K562 (cell line): ENCODE results near the gene ATP12A.

Experiments used
- ATF1 ChIP-seq, 2 experiments: fragments of 450-650 bp in 1 of 2; IDR thresholded peaks; 2 replicates each; pipeline ENCODE4 v1.6.1; 2016; ENCODE audit warnings: missing compliant biosample characterization in 1 of 2, missing genetic modification characterization in 1 of 2
- GATA2 ChIP-seq: sonication (generic); formaldehyde crosslinking; IDR thresholded peaks from 2 replicates; pipeline ENCODE4 v1.4.0; 2020; ENCODE audit warnings: mild to moderate bottlenecking, missing genetic modification reagents
- JUN ChIP-seq, 2 experiments: sonication (generic) in 1 of 2; formaldehyde crosslinking in 1 of 2; IDR thresholded peaks; 2 replicates each; pipeline versions ENCODE4 v1.6.1 to v1.8.0; 2012 to 2022; ENCODE audit warnings: borderline replicate concordance in 2 of 2, mild to moderate bottlenecking in 2 of 2, improper control_type of control experiment in 1 of 2, low read depth in 1 of 2, low read length in 1 of 2, missing genetic modification reagents in 1 of 2
- KDM5B ChIP-seq: fragments of 200-600 bp; sonication (generic); IDR thresholded peaks from 2 replicates; pipeline ENCODE4 v1.6.1; 2012; ENCODE audit warnings: low read depth, mild to moderate bottlenecking, moderate library complexity, low read length, control low read depth, inconsistent platforms; ENCODE audit not compliant: insufficient replicate concordance
- POU5F1 ChIP-seq: fragments of 150-350 bp; IDR thresholded peaks from 2 replicates; pipeline ENCODE4 v1.6.1; 2014; ENCODE audit warnings: borderline replicate concordance, low read length, low read depth, mild to moderate bottlenecking; ENCODE audit not compliant: partially characterized antibody
- PURB ChIP-seq: sonication (generic); formaldehyde crosslinking; IDR thresholded peaks from 2 replicates; pipeline ENCODE4 v1.9.0; 2021; ENCODE audit warnings: low read depth, mild to moderate bottlenecking, missing genetic modification reagents
- RBM22 ChIP-seq: fragments of 200-400 bp; formaldehyde crosslinking; IDR thresholded peaks from 2 replicates; pipeline ENCODE4 v1.6.1; 2018; ENCODE audit warnings: low read length, low read depth; ENCODE audit not compliant: poor library complexity, severe bottlenecking
- SOX6 ChIP-seq: fragments of 450-650 bp; IDR thresholded peaks from 2 replicates; pipeline ENCODE4 v1.6.1; 2014; ENCODE audit warnings: mild to moderate bottlenecking
- TAF15 ChIP-seq: fragments of 200-400 bp; formaldehyde crosslinking; IDR thresholded peaks from 2 replicates; pipeline ENCODE4 v1.6.1; 2017; ENCODE audit warnings: mild to moderate bottlenecking, low read depth, low read length, moderate library complexity
- YBX1 ChIP-seq: fragments of 450-650 bp; IDR thresholded peaks from 2 replicates; pipeline ENCODE4 v1.7.1; 2016; ENCODE audit warnings: mild to moderate bottlenecking
- ZNF280A ChIP-seq: fragments of 450-650 bp; IDR thresholded peaks from 2 replicates; pipeline ENCODE4 v1.6.1; 2018; ENCODE audit warnings: mild to moderate bottlenecking, low read depth; ENCODE audit not compliant: partially characterized antibody
- TF ChIP-seq, protein P1 (sequence below), 3 experiments: IDR thresholded peaks in 2 of 3; conservative IDR thresholded peaks in 1 of 3; 2 replicates each; pipeline ENCODE4 v1.5.1; 2011 to 2012; ENCODE audit warnings: low read length in 3 of 3, mild to moderate bottlenecking in 3 of 3, control low read depth in 2 of 3, improper control_type of control experiment in 1 of 3, inconsistent platforms in 1 of 3, low read depth in 1 of 3, mixed read lengths in 1 of 3, moderate library complexity in 1 of 3; ENCODE audit not compliant: insufficient read depth in 2 of 3
- TF ChIP-seq, protein P2 (sequence below): sonication (generic); formaldehyde crosslinking; IDR thresholded peaks from 2 replicates; pipeline ENCODE4 v1.9.0; 2022; ENCODE audit warnings: mild to moderate bottlenecking, missing genetic modification reagents

DNA sequence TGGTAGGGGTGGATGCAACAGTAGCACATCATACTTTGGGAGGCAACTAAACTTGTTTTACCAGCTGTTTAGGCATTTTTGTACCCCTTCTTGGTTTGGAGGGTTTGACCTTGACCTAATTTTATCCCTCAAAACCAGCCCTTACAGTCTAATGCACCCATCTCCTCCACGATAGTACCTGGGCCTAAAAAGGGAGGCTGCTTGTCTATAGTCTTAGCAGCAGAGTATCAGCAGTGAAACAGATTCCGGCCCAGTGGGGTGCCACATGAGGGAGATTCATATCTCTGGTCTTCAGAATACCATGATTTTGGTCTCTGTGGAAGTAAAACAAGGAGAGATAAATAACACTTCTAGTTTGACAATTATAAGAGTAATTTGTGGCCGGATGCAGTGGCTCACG, 39.5 kb upstream of the ATP12A start:
- no peak for TF ChIP-seq POU5F1
- TF ChIP-seq, protein P1, sequence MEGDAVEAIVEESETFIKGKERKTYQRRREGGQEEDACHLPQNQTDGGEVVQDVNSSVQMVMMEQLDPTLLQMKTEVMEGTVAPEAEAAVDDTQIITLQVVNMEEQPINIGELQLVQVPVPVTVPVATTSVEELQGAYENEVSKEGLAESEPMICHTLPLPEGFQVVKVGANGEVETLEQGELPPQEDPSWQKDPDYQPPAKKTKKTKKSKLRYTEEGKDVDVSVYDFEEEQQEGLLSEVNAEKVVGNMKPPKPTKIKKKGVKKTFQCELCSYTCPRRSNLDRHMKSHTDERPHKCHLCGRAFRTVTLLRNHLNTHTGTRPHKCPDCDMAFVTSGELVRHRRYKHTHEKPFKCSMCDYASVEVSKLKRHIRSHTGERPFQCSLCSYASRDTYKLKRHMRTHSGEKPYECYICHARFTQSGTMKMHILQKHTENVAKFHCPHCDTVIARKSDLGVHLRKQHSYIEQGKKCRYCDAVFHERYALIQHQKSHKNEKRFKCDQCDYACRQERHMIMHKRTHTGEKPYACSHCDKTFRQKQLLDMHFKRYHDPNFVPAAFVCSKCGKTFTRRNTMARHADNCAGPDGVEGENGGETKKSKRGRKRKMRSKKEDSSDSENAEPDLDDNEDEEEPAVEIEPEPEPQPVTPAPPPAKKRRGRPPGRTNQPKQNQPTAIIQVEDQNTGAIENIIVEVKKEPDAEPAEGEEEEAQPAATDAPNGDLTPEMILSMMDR (IDR thresholded peaks at IDR 0.05 in 2 of 3, conservative IDR thresholded peaks at IDR 0.05 in 1 of 3; ENCODE audit: insufficient read depth in 2 of 3, low read depth in 1 of 3, low read length in 3 of 3) = no peak
- TF ChIP-seq PURB (CRISPR knock-in tag) = no peak
- TF ChIP-seq SOX6 = no peak
- TF ChIP-seq, protein P2, sequence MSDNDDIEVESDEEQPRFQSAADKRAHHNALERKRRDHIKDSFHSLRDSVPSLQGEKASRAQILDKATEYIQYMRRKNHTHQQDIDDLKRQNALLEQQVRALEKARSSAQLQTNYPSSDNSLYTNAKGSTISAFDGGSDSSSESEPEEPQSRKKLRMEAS = no peak
- no peak for TF ChIP-seq KDM5B
- TF ChIP-seq RBM22 = no peak
- no peak for TF ChIP-seq ZNF280A
- TF ChIP-seq GATA2 = no peak
- no peak for TF ChIP-seq ATF1 (CRISPR knock-in tag; IDR thresholded peaks at IDR 0.05)
- no peak for TF ChIP-seq ATF1 (tag; IDR thresholded peaks at IDR 0.05)
- no peak for TF ChIP-seq YBX1
- no peak for TF ChIP-seq JUN (IDR thresholded peaks at IDR 0.05; ENCODE audit: borderline replicate concordance, low read depth, low read length)
- no peak for TF ChIP-seq JUN (CRISPR knock-in tag; IDR thresholded peaks at IDR 0.05; ENCODE audit: borderline replicate concordance)
- TF ChIP-seq TAF15 = no peak
